Measurements from ENCODE around the gene ZNF648.
"Not testable (repeated sequence)": the region's sequence is repeated elsewhere in the genome, so short reads cannot be mapped to it uniquely, and the experiment has no call there.

The ZNF648 gene

DNA sequence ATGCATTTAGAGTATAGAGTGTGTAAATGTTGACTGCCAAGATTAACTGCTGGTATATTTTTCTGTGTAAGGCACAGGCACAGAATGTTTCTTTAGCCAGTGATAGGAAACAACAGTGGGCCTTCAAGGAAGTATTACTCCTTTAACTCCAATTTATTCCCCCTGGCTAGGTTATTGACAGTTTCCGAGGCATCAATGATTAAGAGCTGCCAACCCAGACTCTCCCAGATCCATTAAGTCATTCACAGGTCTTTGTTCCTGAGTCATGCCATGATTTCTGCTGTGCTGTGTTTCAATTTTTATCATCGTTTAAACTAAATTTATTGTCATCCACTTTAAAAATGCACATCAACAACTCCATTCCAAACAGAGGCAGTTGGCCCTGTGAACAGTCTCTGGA is 9.2 kb downstream of the ZNF648 start:
- no peak for DNase-seq (ENCODE audit: extremely low spot score)
- CTCF ChIA-PET: interaction anchor here (1.3 to 4.1 kb wide), 5 partner anchors 10 to 574 kb away, joined by 4 to 65 read pairs (median 5); no protein-coding TSS in a partner anchor
- TF ChIP-seq CTCF (IDR thresholded peaks at IDR 0.05; ENCODE audit: control extremely low read depth, extremely low read depth, low read depth, missing control alignments): no peak
- POLR2A ChIA-PET: no interaction called here

- no peak for TF ChIP-seq CTCF (IDR thresholded peaks at IDR 0.05; ENCODE audit: control extremely low read depth, extremely low read depth, low read depth, missing control alignments)
- no peak for DNase-seq (ENCODE audit: extremely low spot score)
- CTCF ChIA-PET: interaction anchor here (1.3 to 4.1 kb wide), 5 partner anchors 11 to 573 kb away, joined by 4 to 65 read pairs (median 5); no protein-coding TSS in a partner anchor
- POLR2A ChIA-PET: no interaction called here
Measured at GRCh38 chr1:182051938-182052337, 9.6 kb downstream of the ZNF648 start.

DNA sequence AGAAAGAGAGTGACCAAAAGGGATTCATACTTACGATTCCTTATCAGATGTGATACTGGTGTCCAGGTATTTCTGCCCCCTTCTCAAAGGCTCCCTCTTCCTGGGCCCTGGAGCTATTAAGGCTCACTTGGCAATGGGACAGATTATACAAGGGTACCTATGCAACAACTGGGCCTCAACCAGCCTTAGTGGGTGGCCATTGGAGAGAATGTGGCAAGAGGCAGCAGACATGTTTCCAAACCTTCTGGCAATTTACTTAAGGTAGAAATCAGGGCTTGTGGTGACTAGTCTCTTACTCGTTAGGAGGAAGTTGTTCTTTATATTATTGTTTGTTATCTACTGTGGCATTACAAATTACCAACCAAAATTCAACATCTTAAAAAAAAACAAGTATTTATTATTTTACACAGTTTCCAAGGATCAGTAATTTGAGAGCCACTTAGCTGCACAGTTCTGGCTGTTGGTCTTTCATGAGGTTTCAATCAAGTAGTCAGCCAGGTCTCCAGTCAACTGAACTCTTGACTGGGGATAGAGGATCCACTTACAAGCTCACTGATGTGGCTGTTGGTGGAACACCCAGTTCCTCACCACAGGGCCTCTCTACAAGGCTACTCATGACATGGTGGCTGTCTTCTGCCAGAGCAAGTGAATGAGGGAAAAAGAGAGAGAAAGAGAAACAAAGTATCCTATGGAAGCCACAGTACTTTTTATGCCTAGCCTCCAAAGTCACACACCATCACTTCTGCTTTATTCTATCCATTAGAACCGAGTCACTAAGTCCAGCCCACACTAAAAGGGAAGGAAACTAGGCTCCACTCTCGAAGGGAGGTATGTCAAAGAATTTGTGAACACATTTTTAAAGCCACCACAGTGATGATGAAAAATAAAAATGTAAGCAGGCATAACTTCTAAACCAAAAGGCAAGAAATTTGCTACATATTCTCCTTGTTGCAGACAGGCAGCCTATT is 10.7 kb downstream of the ZNF648 start:
- ChIA-PET POLR2A (no interaction called here), CTCF (interaction anchor here (1.3 to 1.6 kb wide), 2 partner anchors 30 to 558 kb away, joined by 4 to 5 read pairs; no protein-coding TSS in a partner anchor)
- no peak for TF ChIP-seq CTCF (IDR thresholded peaks at IDR 0.05; ENCODE audit: control extremely low read depth, extremely low read depth, low read depth, missing control alignments)
- DNase-seq (ENCODE audit: extremely low spot score): no peak

GRCh38 chr1:182048562-182048961 is 12.9 kb downstream of the ZNF648 start:
- ChIA-PET CTCF (interaction anchor here (1.7 kb wide), 2 partner anchors 9 to 20 kb away, joined by 8 to 9 read pairs; no protein-coding TSS in a partner anchor), POLR2A (no interaction called here)
- no peak for DNase-seq (ENCODE audit: extremely low spot score)
- no peak for TF ChIP-seq CTCF (IDR thresholded peaks at IDR 0.05; ENCODE audit: control extremely low read depth, extremely low read depth, low read depth, missing control alignments)

DNA sequence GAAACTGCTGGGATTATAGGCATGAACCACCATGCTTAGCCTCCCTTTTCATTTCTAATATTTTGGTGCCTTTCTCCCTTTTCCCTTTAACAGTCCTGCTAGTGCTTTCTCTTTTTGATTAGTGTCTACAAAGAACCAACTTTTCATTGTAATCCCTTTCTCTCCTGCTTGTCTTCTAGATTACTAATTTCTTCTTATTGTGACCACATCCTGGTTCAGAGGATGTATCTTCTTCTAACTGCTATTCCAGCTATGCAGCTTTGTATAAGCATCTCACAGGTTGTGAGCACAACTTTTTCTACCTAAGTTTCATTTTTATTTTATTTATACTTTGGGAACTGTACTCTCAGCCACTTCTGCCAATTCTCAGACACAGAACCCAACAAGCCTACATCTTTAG is 14.7 kb downstream of the ZNF648 start:
- TF ChIP-seq CTCF (IDR thresholded peaks at IDR 0.05; ENCODE audit: control extremely low read depth, extremely low read depth, low read depth, missing control alignments): no peak
- ChIA-PET CTCF (interaction anchor here (1.0 to 1.5 kb wide), 2 partner anchors 8 to 568 kb away, joined by 3 to 6 read pairs; no protein-coding TSS in a partner anchor), POLR2A (no interaction called here)
- DNase-seq (ENCODE audit: extremely low spot score): no peak

DNA sequence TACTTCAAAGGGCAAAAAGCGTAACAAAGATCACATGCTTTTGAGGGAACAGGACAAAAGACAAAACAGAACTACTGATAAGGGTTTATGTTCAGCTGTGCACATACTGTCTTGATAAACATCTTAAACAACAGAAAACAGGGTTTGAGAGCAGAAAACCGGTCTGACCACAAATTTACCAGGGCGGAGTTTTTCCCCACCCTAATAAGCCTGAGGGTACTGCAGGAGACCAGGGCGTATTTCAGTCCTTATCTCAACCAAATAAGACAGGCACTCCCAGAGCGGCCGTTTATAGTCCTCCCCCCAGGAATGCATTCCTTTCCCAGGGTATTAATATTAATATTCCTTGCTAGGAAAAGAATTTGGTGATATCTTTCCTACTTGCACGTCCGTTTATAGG is 16.0 kb downstream of the ZNF648 start:
- POLR2A ChIA-PET; DNase-seq (ENCODE audit: extremely low spot score): not testable (repeated sequence)
- CTCF ChIA-PET: interaction anchor here (0.6 to 1.5 kb wide), 2 partner anchors 9 to 268 kb away, joined by 3 to 6 read pairs; no protein-coding TSS in a partner anchor

DNA sequence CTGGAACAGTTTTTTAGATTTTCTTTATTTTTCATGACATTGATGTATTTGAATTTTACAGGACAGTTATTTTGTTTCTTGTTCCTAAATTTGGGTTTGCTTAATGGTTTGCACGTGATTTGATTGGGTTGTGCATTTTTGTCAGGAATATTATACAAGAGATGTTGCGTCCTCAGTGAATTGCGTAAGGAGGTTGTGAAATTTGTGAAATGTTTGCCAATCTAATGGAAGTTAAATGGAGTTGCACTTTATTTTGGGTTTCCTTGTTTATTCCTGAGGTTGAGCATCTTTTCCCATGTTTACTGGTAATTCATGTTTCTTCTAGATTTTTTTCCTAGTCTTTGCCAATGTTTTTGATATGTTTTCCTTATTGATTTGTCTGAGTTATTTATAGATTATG is 19.9 kb downstream of the ZNF648 start:
- POLR2A ChIA-PET: no interaction called here
- CTCF ChIA-PET: no interaction called here
- DNase-seq (ENCODE audit: extremely low spot score): no peak
- TF ChIP-seq CTCF (IDR thresholded peaks at IDR 0.05; ENCODE audit: control extremely low read depth, extremely low read depth, low read depth, missing control alignments): no peak

Measured in GM10248 (cell line).